K562 (cell line): Measurements from ENCODE around the gene PSMB10. TPM values are rescaled to one million over a fixed set of nuclear protein-coding genes. Genes with fewer than 3 reads are reported as not detected.

Experiments
- DPF2 ChIP-seq: fragments of 450-650 bp; IDR thresholded peaks from 2 replicates; pipeline ENCODE4 v1.6.1; 2016
- EP400 ChIP-seq: fragments of 450-650 bp; IDR thresholded peaks from 2 replicates; pipeline ENCODE4 v1.6.1; 2017; ENCODE audit warnings: antibody characterized with exemption, mild to moderate bottlenecking, moderate library complexity
- HNRNPUL1 ChIP-seq: fragments of 200-400 bp; formaldehyde crosslinking; IDR thresholded peaks from 2 replicates; pipeline ENCODE4 v1.6.1; 2017; ENCODE audit warnings: low read length
- KDM1A ChIP-seq, 2 experiments: fragments of 450-650 bp; IDR thresholded peaks; 2 replicates each; pipeline ENCODE4 v1.6.1; 2016; ENCODE audit warnings: mild to moderate bottlenecking in 2 of 2
- NBN ChIP-seq: fragments of 450-650 bp; IDR thresholded peaks from 2 replicates; pipeline ENCODE4 v1.6.1; 2016; ENCODE audit warnings: low read depth, mild to moderate bottlenecking
- NONO ChIP-seq, 2 experiments: fragments of 200-400 bp in 1 of 2; fragments of 450-650 bp in 1 of 2; formaldehyde crosslinking in 1 of 2; IDR thresholded peaks; 2 replicates each; pipeline ENCODE4 v1.6.1; 2017; ENCODE audit warnings: low read depth in 2 of 2, mild to moderate bottlenecking in 2 of 2, moderate library complexity in 2 of 2, low read length in 1 of 2
- NR2F6 ChIP-seq: fragments of 450-650 bp; formaldehyde crosslinking; IDR thresholded peaks from 2 replicates; pipeline ENCODE4 v1.4.0; 2020; ENCODE audit warnings: mild to moderate bottlenecking
- NR3C1 ChIP-seq: sonication (generic); formaldehyde crosslinking; IDR thresholded peaks from 2 replicates; pipeline ENCODE4 v1.8.1; 2022; ENCODE audit warnings: missing genetic modification reagents
- OTX1 ChIP-seq: fragments of 450-650 bp; formaldehyde crosslinking; IDR thresholded peaks from 2 replicates; pipeline ENCODE4 v1.4.0; 2022; ENCODE audit warnings: mild to moderate bottlenecking
- PHF20 ChIP-seq: fragments of 450-650 bp; IDR thresholded peaks from 2 replicates; pipeline ENCODE4 v1.6.1; 2018; ENCODE audit not compliant: partially characterized antibody
- PHTF2 ChIP-seq: fragments of 250-450 bp; sonication (Bioruptor Pico); IDR thresholded peaks from 2 replicates; pipeline ENCODE4 v1.5.0; 2021; ENCODE audit warnings: mild to moderate bottlenecking
- RFX5 ChIP-seq: IDR thresholded peaks from 2 replicates; pipeline ENCODE4 v1.6.1; 2011; ENCODE audit warnings: low read depth, mild to moderate bottlenecking, improper control_type of control experiment, low read length
- RHOXF2B ChIP-seq: fragments of 250-450 bp; sonication (Bioruptor Pico); conservative IDR thresholded peaks from 2 replicates; pipeline ENCODE4 v1.5.1; 2021
- SP2 ChIP-seq: IDR thresholded peaks from 2 replicates; pipeline ENCODE4 v1.6.1; 2011; ENCODE audit warnings: mild to moderate bottlenecking, low read depth, low read length, moderate library complexity; ENCODE audit not compliant: poor library complexity, severe bottlenecking; ENCODE audit errors: extremely low read depth
- STAG1 ChIP-seq: sonication (generic); formaldehyde crosslinking; IDR thresholded peaks from 2 replicates; pipeline ENCODE4 v1.5.0; 2020; ENCODE audit warnings: missing genetic modification reagents, borderline replicate concordance
- ZNF436 ChIP-seq: fragments of 250-450, 450-650 bp; sonication (Bioruptor Pico); formaldehyde crosslinking; IDR thresholded peaks from 2 replicates; pipeline ENCODE4 v1.7.0; 2020; ENCODE audit warnings: mild to moderate bottlenecking
- ZNF668 ChIP-seq: fragments of 250-450 bp; sonication (Bioruptor Pico); IDR thresholded peaks from 2 replicates; pipeline ENCODE4 v1.8.0; 2022; ENCODE audit warnings: mild to moderate bottlenecking, inconsistent platforms
- ZNF76 ChIP-seq: fragments of 250-450 bp; sonication (Bioruptor Pico); IDR thresholded peaks from 2 replicates; pipeline ENCODE4 v1.4.0; 2020; ENCODE audit warnings: mild to moderate bottlenecking, moderate library complexity, borderline replicate concordance
- ZSCAN29 ChIP-seq: fragments of 450-650 bp; IDR thresholded peaks from 2 replicates; pipeline ENCODE4 v1.6.1; 2017
- polyA plus RNA-seq, 8 experiments: library from polyadenylated mRNA; depleted of rRNA in 4 of 8; stranded (reverse) in 5 of 8; unstranded in 3 of 8; fragments of >200 nt; fragmentation: Nextera tagmentation in 2 of 8; fragmentation: Illumina TruSeq in 1 of 8; extraction: Ambion mirVana in 2 of 8; extraction: Trizol in 1 of 8; gene quantifications; 2 replicates each; pipeline versions ENCODE4 v1.2.1 to v1.2.3, GENCODE V29; 2011 to 2014; ENCODE audit warnings: inconsistent platforms in 1 of 8, missing spikeins in 1 of 8
- total RNA-seq, 7 experiments: library from RNA; depleted of rRNA in 6 of 7; stranded (reverse); fragments of >200 nt in 6 of 7; fragmentation: Illumina TruSeq in 2 of 7; extraction: Trizol in 2 of 7; gene quantifications; 2 replicates each; pipeline versions ENCODE4 v1.2.1 to v1.2.3, GENCODE V29; 2011 to 2021; ENCODE audit warnings: low replicate concordance in 1 of 7
- TF ChIP-seq, protein P1 (sequence below): fragments of 250-450 bp; sonication (Bioruptor Pico); IDR thresholded peaks from 2 replicates; pipeline ENCODE4 v1.6.1; 2021; ENCODE audit warnings: mild to moderate bottlenecking
- TF ChIP-seq, protein P2 (sequence below): fragments of 200-800 bp; sonication (Bioruptor generic); IDR thresholded peaks from 2 replicates; pipeline ENCODE4 v1.6.1; 2017; ENCODE audit warnings: missing genetic modification characterization, missing compliant biosample characterization
- TF ChIP-seq, protein P3 (sequence below): sonication (generic); formaldehyde crosslinking; IDR thresholded peaks from 2 replicates; pipeline ENCODE4 v1.8.0; 2023; ENCODE audit warnings: mild to moderate bottlenecking, missing genetic modification reagents
- TF ChIP-seq, protein P4 (sequence below): sonication (generic); formaldehyde crosslinking; IDR thresholded peaks from 2 replicates; pipeline ENCODE4 v1.8.1; 2023; ENCODE audit warnings: mild to moderate bottlenecking, missing genetic modification reagents

The PSMB10 gene
- total and polyA plus RNA-seq, 9 of the 15 experiments (the other 6 are each of a cell fraction or from before 2014, with no cell fraction given): 11.7 to 105 (median 51.0) TPM

DNA sequence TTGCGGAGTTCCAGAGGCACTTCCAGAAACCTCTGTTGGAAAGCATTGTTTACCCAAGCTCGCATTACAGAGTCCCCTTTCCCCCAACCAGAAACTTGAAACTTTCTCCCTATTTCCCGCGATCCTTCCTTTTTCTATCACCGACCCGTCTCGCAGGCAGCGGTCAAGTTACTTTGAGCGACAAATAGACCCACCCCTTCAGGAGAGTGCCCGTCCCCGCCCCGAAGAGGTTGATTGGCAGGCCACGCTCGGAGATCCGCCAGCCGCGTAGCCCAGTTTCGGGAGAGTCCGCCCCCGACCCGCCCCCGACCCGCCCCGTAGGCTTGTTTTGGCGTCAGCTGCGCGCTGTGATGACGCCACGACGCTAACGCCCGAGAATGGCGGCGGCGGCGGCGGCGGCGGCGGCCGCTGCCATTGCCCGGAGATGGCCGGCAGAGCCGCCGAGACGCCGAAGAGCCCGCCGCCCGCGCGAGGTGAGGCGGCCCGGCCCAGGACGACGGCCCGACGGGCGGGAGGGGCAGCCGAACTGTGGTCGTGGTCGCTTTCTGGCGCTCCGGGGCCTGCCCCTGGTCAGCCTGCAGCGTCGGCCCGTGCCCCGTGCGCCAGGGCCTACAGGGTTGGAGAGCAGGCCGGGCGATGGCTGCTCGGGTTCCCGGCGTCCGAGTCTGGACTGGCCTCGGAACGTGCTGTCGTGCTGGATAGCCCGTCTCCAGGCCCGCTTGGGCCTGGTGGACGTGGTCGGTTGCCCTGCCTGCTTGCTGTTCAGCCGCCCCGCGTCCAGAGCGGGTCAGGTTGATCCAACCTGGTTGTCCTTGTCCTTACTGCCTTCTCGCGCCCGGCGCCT, 43.5 kb downstream of the PSMB10 start, which contains the start of gene PSKH1 (continued):
- TF ChIP-seq NBN: 0 out of 2 replicates have a peak, but pooled peaks have one; percentile 25
- TF ChIP-seq STAG1 (CRISPR knock-in tag): no peak
- TF ChIP-seq ZNF76 (CRISPR knock-in tag): no peak
- 0 out of 2 replicates have a peak, but pooled peaks have one; percentile 23 for TF ChIP-seq ZNF668 (CRISPR knock-in tag)
- peak; percentile 70; the same call in 1 of the 2 replicates for TF ChIP-seq NR2F6
- no peak for TF ChIP-seq DPF2
- TF ChIP-seq KDM1A (IDR thresholded peaks at IDR 0.05): no peak
- TF ChIP-seq ZNF436 (CRISPR knock-in tag): no peak
- TF ChIP-seq, protein P1, sequence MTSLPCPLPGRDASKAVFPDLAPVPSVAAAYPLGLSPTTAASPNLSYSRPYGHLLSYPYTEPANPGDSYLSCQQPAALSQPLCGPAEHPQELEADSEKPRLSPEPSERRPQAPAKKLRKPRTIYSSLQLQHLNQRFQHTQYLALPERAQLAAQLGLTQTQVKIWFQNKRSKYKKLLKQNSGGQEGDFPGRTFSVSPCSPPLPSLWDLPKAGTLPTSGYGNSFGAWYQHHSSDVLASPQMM (CRISPR knock-in tag): no peak
- TF ChIP-seq NR3C1 (CRISPR knock-in tag): peak; percentile 90; the same call in 1 of the 2 replicates
- no peak for TF ChIP-seq HNRNPUL1
- no peak for TF ChIP-seq OTX1 (CRISPR knock-in tag)
- no peak for TF ChIP-seq RHOXF2B (CRISPR knock-in tag)
- TF ChIP-seq, protein P2, sequence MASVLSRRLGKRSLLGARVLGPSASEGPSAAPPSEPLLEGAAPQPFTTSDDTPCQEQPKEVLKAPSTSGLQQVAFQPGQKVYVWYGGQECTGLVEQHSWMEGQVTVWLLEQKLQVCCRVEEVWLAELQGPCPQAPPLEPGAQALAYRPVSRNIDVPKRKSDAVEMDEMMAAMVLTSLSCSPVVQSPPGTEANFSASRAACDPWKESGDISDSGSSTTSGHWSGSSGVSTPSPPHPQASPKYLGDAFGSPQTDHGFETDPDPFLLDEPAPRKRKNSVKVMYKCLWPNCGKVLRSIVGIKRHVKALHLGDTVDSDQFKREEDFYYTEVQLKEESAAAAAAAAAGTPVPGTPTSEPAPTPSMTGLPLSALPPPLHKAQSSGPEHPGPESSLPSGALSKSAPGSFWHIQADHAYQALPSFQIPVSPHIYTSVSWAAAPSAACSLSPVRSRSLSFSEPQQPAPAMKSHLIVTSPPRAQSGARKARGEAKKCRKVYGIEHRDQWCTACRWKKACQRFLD: no peak
- TF ChIP-seq PHTF2 (CRISPR knock-in tag): no peak
- TF ChIP-seq ZSCAN29: no peak
- TF ChIP-seq, protein P3, sequence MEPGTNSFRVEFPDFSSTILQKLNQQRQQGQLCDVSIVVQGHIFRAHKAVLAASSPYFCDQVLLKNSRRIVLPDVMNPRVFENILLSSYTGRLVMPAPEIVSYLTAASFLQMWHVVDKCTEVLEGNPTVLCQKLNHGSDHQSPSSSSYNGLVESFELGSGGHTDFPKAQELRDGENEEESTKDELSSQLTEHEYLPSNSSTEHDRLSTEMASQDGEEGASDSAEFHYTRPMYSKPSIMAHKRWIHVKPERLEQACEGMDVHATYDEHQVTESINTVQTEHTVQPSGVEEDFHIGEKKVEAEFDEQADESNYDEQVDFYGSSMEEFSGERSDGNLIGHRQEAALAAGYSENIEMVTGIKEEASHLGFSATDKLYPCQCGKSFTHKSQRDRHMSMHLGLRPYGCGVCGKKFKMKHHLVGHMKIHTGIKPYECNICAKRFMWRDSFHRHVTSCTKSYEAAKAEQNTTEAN (CRISPR knock-in tag): no peak
- TF ChIP-seq RFX5: no peak
- peak; percentile 81 to 86 for TF ChIP-seq NONO (IDR thresholded peaks at IDR 0.05; ENCODE audit: low read depth in 2 of 2, low read length in 1 of 2)
- TF ChIP-seq, protein P4, sequence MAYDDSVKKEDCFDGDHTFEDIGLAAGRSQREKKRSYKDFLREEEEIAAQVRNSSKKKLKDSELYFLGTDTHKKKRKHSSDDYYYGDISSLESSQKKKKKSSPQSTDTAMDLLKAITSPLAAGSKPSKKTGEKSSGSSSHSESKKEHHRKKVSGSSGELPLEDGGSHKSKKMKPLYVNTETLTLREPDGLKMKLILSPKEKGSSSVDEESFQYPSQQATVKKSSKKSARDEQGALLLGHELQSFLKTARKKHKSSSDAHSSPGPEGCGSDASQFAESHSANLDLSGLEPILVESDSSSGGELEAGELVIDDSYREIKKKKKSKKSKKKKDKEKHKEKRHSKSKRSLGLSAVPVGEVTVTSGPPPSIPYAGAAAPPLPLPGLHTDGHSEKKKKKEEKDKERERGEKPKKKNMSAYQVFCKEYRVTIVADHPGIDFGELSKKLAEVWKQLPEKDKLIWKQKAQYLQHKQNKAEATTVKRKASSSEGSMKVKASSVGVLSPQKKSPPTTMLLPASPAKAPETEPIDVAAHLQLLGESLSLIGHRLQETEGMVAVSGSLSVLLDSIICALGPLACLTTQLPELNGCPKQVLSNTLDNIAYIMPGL (CRISPR knock-in tag): peak; percentile 56; the same call in 1 of the 2 replicates
- TF ChIP-seq PHF20: peak; percentile 82
- TF ChIP-seq EP400: peak; percentile 11; the same call in 1 of the 2 replicates
- peak; percentile 39 for TF ChIP-seq SP2
